GM20000 (cell line): ENCODE results near the gene RAB40A.

Source experiments
- DNase-seq: peaks from one replicate; pipeline ENCODE4 v3.0.0; 2012; ENCODE audit warnings: low spot score
- CTCF ChIP-seq: IDR thresholded peaks from 2 replicates; pipeline ENCODE4 v1.5.1; 2012; ENCODE audit warnings: mild to moderate bottlenecking, control low read depth; ENCODE audit errors: extremely low read depth, missing control alignments

The RAB40A gene

GRCh38 chrX:103519389-103519788 lies at the start of gene RAB40A:
Gene RAB40A (minus strand): TSS chrX:103519489. CDS start chrX:103500756, 18,733 bp downstream.
- no peak for TF ChIP-seq CTCF
- no peak for DNase-seq

GRCh38 chrX:103565752-103566151 lies 46.5 kb upstream of the RAB40A start:
- TF ChIP-seq CTCF: no peak
- DNase-seq: no peak

- TF ChIP-seq CTCF: no peak
- DNase-seq: no peak
These were observed 45.9 kb upstream of the RAB40A start for GRCh38 chrX:103565197-103565596.

GRCh38 chrX:103562801-103563200 lies 43.5 kb upstream of the RAB40A start:
- no peak for TF ChIP-seq CTCF
- no peak for DNase-seq

- TF ChIP-seq CTCF: no peak
- DNase-seq: no peak
These were observed 41.0 kb upstream of the RAB40A start for GRCh38 chrX:103560256-103560655.

- no peak for DNase-seq
- TF ChIP-seq CTCF: no peak
These were observed 37.8 kb upstream of the RAB40A start for GRCh38 chrX:103556963-103557612.

GRCh38 chrX:103554687-103555424 lies 35.6 kb upstream of the RAB40A start:
- peak; percentile 55 for DNase-seq

More at GRCh38 chrX:103554687-103555424, 35.6 kb upstream of the RAB40A start:
- TF ChIP-seq CTCF: no peak
